GM21447 (cell line): ENCODE results near the gene SLC51B.
"Not testable (repeated sequence)": the region's sequence is repeated elsewhere in the genome, so short reads cannot be mapped to it uniquely, and the experiment has no call there.

ENCODE experiments used
- ATAC-seq: cut with Tn5 transposase; IDR thresholded peaks from one replicate; pipeline ENCODE4 v1.9.1; 2021; ENCODE audit not compliant: unreplicated experiment

The SLC51B gene

DNA sequence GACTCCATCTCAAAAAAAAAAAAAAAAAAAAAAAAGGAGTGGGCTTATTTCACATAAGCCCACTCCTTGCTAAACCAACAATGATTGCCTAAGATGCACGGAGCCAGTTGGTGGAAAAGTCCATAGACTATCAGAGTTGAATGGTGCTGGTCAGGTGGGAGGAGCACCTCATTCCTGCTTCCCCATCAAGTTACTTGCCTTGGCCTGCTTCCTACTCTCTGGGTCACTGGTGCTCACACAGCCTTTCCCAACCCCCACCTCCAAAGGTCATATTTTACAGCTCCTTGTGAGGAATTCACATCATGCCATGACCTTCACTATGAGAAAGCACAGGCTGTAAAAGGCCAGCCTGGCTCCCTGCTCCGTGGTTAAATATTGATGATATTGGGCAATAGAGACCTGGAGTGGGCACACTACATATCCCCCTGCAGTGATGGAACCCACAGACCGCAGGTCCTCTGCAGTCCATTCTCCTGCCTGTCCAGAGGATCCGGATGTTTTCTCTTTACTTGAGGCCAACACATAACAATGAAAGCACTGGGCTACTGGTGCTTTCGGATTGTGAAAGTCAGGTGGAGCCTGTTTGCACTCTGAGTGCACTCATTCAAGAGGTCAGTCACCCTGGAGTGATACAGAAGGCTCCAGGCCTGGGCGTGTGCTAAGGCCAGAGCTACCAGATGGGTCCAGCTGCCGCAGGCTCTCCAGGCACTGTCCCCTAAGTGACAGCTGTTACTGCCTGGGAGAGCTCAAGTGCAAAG lies at the start of gene SLC51B:
SLC51B (plus strand) TSS at position 664 of the 758 bp plus-strand sequence. CDS start 4,618 bp downstream, outside the sequence.
- no peak for ATAC-seq

DNA sequence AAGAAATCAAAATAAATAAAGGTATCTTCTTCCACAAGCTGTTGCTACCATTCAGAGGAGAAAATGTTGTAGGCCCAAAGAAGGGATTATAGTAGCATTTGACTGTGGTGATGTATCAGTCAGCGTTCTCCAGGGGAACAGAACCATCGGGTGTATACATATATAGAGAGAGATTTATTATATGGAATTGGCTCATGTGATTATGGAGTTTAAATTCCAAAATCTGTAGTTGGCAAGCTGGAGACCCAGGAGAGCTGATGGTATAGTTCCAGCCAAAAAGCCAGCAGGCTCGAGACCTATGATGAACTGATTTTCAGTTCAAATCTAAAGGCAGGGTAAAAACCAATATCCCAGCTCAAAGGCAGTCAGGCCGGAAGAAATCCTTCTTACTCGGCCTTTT lies 48.1 kb upstream of the SLC51B start:
- ATAC-seq, result no peak

DNA sequence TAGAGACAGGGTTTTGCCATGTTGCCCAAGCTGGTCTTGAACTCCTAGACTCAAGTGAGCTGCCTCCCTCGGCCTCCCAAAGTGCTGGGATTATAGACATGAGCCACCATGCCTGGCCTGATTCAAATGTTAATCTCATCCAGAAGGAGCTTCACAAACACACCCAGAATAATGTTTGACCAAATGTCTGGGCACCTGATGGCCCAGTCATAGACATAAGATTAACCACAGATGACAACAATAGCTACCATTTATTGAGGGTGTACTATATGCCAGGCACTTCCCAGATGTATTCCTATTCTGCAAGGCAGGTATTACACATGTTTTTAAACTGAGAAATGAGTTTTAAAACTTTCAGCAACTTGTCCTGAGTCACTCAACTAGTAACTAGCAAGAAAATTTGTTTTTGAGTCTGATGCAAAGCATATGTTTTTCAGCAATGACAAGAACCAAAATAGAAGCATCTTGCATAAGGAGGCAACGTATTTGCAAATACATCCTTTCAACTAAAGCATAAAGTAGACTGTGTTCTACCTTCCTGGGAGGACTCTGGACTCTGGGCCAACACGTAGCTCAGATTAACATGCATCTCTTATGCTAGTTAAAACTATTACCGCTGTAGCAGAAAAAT lies 47.3 kb upstream of the SLC51B start:
- ATAC-seq, result no peak

DNA sequence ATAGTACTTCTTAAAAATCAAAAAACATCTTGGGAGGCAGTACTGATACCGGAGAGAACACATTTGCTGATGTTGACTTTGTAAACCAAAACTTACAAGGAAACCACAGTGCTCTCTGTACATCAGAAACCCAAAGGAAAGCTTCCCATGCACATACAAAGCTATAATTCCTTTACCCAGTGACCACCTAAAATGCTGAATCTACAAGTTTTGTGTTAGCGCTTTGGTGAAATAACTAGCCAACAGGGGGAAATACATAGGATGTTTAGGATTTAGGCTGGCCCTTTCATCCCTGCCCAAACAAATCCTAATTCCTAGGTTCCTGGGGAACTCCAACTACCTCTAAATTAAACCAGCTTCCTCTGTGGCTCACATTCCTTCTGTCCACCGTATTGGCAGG lies 40.2 kb upstream of the SLC51B start:
- ATAC-seq, result no peak

DNA sequence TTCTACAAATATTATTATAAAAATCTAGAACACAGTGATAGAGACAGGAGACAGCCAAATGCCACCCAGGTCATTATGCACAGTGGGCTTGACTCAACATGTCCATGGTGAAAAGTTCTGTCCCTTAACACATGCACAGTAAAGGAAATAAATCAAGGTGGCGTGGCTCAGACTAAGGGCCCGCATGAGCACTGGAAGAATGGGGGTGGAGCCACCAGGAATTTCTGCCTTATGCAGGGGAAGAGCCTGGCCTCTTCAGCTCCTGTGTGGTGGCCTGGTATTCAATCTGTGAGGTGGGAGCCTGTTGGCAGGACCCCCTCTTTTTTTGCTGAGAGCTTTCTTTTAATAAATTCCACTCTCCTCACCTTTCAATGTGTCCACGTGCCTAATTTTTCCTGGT lies 38.3 kb upstream of the SLC51B start:
- no peak for ATAC-seq

DNA sequence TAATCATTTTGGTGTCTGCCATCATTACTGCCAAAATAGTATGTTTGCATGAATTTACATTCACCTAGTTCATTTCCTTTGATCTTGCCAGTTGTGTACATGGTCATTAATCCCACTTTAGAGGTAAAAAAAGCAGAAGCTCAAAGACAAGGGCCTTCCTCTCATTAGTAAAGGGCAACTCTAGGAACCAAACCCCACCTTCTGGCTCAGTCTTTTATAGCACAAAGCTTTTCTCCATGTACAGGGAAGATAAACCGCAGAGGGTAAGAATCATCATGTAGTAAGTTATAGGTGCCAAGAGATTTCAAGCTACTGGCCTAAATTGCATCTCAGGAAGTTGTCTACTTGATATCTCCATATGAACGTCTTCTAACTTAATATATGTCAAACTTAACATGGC lies 36.2 kb upstream of the SLC51B start:
- no peak for ATAC-seq

DNA sequence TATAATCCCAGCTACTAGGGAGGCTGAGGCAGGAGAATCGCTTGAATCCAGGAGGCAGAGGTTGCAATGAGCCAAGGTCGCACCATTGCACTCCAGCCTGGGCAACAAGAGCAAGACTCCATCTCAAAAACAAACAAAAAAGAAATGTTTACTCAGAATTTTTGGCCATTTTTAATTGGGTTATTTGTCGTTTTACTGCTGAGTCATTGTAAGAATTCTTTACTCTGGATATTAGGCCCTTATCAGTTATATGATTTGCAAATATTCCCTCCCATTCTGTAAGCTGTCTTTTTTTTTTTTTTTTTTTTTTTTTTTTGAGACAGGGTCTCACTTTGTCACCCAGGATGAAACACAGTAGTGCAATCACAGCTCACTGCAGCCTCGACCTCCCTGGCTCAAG lies 34.0 kb upstream of the SLC51B start:
- ATAC-seq, result not testable (repeated sequence)

DNA sequence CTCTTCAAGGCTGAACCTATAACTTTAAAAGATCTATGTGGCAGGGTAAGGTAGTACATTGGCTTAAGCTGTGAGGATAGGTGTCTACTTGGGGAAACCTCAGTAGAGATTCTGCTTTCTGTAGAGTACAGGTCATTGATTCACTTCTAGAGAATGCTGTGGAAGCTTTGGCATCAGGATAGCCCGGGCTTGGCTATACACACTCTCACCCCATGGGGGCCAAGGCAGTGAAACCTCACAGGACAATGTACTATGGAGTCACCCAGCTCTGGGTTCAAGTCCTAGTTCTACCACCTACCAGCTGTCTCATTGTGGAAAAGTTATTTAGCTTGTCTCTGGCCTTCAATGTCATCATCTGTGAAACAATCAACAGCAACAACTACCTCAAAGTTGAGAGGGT lies 24.8 kb upstream of the SLC51B start:
- ATAC-seq, result no peak

DNA sequence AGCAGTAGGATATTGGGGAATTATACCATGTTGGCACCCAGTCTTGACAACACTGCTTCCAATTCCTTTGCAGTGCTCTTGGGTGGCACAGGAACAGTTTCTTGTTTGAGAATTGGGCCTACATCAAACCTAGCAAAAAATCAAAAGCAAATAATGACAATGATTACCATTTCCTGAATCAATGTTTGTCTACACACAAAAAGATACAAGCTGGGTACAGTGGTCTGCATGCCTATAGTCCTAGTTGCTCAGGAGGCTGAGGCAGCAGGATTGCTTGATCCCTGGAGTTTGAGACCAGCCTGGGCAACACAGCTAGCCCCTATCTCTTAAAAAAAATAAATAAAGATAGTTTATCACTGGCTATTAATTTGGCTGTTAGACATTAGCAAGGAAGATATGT lies 23.7 kb upstream of the SLC51B start:
- no peak for ATAC-seq

DNA sequence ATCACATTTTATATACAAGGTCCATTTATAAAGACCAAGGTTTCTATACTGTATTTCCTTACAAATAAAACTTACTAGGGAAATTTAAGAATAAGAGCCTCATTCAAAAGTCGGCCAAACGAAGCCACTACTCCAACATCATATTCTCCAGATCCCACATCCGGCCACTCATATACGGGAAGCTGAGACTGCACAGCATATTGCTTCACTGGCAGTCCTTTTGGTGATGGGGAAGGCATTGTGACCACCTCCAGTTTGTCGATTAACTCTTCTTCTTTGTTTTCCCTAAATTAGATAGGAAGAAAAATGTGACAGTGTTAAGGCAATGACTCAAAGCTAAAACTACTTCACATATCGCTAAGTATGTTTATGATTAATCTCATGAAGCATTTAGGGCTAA lies 18.4 kb upstream of the SLC51B start:
- no peak for ATAC-seq

DNA sequence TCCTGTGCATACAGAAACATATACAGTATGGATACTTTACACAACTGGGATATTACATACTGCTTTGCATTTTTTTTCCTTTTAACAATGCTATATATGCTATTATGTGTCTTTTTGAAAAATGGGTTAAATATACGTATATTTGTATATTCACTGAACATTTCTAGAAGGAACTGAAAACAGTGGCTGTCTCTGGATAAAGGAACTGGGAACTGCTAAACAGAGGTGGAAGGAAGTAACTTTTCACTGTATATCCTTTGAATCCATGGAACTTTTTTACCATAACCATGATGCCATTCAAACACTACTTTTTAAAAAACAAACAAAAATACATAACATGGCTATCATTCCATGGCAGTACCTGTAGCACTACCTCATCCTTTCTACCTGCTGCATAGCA lies 17.6 kb upstream of the SLC51B start:
- ATAC-seq, result no peak

DNA sequence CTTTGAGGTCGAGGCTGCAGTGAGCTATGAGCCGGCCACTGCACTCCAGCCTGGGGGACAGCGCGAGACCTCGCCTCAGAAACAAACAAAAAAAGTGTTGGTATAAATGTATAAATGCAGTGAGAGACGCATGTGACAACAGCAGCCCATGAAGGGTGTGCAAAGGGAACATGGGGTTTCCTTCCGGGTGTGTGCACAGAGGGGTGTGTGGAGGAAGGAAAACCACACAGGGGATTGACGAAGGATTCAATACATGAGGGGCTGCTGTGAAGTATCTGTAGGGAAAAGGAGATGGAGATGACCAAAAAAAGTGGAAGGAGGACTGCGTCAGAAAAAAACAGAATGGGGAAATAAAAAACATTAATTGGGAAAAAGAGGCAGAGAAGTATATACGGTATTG lies 16.8 kb upstream of the SLC51B start:
- ATAC-seq, result no peak

DNA sequence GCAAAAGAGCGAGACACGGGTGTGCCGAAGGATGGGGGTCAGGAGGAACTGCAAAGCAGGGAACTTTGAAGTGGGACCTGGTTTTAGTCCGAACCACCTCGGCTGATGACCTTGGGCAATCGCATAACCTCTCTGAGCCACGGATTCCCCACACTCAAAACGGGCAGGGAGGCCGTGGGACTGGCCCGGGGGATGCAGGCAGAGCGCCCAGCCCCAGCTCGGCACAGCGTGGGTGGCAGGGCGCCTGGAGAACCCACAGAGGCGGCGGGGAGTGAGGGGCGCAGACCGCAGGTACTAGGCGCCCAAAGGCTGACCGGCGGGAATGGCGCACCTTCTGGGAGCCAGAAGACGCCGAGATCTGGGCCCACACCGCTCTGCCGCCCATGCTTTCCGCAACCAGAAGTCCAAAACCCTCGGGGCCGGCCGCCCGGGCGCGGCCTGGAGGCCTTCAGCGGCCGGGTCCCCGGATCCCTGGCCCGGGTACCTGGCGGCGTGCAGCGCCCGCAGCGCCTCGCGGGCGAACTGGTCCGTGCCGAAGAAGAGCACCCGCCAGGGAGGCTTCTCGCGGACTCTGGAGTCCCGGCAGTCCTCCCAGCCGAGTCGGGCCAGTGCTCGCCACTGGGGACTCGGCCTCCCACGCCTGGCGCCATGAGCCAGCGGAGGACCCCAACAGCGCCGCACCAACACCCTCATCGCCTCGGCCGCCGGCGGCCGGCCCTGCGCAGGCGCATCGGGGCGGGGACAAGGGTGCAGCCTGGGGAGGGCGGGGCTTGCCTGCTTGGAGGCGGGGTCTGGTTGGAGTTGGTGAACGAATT lies 16.1 kb upstream of the SLC51B start, which contains the start of gene MTFMT:
MTFMT (minus strand) TSS at position 719 of the 815 bp plus-strand sequence; CDS start at position 693, 26 bp downstream.
- peak; percentile 63 for ATAC-seq

DNA sequence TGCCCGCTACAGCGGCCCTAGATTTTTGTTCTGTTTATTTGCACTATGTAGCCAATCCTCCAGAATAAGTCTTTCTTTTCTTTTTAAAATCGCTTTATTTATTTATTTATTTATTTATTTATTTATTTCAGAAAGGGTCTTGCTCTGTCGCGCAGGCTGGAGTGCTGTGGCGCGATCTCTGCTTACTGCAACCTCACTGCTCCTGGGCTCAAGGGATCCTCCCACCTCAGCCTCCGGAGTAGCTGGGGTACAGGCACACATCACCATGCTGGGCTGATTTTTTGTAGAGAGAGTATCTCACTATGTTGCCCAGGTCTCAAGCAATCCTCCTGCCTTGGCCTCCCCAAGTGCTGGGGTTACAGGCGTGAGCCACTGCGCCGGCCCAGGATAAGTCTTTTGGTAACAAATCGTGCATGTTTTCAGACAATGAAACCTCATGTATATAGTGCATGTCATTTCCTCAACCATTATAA lies 15.4 kb upstream of the SLC51B start:
- ATAC-seq, result no peak

DNA sequence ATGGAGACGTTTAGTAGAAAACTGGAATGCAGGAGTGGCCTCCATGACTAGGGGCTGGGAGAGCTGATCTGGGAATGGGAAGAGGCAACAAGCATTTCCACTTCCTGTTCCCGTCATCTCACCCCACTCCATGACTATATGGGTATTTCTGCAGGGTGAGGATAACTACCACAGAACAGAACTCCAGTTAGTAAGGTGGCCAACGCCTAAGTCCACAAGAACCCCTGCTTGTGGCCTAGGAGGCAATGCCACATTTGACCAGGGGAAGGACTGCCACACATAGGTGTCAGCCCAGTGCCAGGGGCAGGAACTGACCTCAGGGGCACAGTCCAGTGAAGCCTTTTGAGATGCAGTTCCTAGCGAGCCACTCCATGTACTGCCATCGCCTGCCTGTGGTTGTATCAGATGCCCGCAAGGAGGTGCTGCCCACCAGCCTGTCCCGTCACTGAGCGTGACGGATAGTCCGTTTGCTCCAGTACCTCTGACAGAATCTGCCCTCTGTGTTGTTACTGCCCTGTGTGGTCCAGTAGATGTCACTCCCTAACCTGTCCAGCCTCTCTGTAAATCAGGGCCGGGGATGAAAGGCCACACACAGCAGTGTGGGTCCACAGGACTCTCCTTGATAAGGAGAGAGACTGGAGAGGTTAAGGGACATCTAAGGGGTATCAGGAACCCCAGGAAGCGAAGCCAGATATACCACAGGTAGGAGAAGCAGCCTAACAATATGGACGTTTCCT lies 12.2 kb upstream of the SLC51B start:
- no peak for ATAC-seq

DNA sequence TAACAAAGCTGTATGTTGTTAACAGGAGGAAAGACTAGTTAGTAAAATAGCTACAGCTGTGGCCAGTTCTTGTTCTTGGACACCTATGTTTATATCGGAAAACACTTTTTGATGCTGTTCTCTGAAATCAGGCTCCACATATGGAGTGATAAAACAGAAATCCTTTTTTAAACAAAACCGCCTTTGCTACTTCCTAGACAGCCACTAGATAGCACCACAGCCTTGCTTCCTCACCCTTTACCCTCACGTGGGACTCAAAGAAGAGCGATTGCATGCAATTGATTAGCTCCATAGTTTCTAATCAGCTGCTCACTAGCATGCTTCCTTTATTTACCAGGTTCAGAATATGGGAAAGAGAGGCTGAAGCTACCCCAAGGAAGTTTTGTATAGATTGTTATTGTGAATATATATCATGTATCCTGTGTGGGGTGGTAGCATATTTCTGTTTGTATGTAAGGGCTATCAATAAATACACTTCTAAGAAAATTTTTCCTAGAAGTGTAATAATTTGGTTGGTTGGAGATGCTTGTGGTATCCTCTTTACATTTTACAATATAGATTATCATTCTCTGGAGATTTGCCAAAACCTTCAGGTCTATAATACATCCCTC lies 11.4 kb upstream of the SLC51B start:
- ATAC-seq, result no peak

DNA sequence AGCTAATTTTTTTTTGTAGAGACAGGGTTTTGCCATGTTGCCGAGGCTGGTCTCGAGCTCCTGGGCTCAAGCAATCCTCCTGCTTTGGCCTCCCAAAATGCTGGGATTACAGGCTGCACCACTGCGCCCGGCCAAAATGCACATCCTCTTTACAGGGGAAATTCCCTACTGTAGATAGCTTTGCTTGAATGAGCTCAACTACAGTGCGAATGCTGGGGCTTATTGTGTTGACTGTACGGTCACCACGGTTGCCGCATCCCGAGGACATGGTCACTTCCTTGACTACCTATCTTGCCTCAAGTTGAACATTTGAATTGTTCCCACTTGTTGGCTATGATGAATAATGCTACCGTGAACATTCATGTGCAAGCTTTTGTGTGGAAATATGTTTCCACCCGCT lies 10.5 kb upstream of the SLC51B start:
- ATAC-seq, result no peak

DNA sequence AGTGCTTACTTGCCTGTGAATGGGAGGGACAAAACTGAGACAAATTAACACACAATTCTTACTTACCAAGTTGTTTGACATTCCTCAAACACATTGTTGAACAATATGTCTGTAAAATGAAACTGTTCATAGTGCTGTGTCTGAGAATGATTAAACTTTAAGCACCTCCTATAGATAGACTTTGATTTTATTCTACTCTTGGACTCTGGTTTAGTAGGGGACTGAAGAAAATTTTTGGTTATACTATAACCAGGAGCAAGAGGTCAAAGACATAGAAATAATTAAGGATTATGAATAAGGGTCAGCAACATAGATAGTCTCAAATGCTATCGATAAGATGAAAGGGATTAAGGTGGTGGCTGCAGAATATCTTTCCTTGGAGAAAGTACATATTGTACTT lies 7.9 kb upstream of the SLC51B start:
- ATAC-seq, result no peak

DNA sequence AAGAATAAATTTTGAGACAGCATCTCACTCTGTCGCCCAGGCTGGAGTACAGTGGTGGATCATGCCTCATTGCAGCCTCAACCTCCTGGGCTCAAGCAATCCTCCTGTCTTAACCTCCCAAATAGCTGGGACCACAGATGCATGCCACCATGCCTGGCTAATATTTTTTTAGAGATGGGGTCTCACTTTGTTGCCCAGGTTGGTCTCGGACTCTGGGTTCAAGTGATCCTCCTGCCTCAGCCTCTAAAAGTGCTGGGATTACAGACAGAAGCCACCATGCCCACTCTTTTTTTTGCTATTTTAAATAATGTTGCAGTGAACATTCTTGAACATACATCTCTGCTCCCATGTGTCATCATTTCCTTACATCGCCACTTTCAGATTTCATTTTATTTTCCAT lies 6.8 kb upstream of the SLC51B start:
- ATAC-seq, result no peak

DNA sequence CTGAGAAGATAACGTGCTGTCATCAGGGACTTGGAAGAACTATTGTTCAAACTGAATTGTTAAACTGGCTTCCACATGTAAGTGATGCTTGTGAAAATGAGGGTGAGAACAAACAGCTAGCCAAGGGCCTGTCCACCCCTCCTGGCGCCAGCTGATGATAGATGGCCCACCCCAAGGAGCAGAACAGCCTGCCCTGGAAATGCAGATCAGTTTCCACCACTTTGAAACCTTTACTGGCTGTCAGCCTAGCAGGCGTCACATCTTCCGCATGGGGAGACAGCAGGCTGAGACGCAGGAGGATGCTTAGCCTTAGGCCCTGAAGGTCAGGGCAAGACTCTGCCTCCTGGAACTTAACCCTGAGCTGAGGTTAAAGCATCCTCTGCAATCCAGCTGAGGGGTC lies 6.4 kb upstream of the SLC51B start:
- no peak for ATAC-seq

DNA sequence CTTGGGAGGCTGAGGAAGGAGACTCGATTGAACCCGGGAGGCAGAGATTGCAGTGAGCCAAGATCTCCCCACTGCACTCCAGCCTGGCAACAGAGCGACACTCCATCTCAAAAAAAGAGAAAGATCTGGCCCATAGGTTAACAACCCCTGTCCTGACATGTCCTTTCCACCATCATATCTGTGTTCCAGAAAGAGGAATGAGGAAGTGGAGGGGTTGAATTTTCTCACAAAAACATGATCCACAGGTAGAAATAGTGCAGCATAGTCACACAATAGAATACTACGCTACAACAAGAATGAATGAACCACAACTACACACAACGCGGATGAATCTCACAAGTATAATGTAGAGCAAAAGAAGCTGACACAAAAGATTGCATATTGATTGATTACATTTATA lies 4.7 kb upstream of the SLC51B start:
- no peak for ATAC-seq
